HG02763 (cell line): ENCODE measurements around the gene MISP.

ENCODE experiments used
- ATAC-seq: cut with Tn5 transposase; IDR thresholded peaks from one replicate; pipeline ENCODE4 v1.9.1; 2021; ENCODE audit warnings: mild to moderate bottlenecking, moderate library complexity; ENCODE audit not compliant: unreplicated experiment

MISP gene

DNA sequence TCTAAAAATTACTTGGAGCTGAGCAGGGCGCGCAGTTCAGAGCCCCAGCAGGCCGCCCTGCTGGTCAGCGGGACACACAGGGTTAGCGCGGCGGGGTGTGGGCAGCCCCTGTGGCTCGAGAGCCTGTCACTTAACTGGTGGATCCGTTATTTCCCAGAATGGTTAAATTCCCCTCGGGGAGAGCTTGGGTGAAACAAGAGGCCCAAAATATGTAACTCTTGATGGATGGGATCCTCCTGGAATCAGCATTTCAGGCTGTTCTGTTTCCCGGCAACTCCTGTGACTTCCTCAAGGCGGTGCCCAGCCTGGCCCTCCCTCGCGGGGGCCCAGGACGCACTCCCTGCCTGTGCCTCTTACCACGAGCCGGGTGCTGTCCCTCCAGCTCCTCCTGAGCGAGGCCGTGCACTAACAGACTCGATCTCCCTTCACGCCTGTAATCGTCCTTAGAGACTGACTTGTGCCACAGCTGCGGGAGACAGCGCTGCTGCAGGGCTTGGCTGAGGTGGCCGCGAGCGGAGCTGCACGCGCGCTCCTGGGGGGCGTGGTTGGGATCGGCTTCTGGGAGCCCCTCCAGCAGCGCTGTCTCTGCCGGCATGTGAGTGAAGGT is 56.0 kb downstream of the MISP start:
- no peak for ATAC-seq

- ATAC-seq, result no peak
Measured at GRCh38 chr19:807627-808422, 56.9 kb downstream of the MISP start.

DNA sequence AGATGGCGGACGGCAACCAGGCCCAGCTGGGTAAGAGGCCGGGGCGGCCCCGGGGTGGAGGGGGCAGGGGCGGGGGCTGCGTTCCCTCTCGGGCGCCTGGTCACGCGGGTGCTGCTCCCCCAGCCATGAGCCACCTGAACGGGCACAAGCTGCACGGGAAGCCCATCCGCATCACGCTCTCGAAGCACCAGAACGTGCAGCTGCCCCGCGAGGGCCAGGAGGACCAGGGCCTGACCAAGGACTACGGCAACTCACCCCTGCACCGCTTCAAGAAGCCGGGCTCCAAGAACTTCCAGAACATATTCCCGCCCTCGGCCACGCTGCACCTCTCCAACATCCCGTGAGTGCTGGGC is 57.5 kb downstream of the MISP start:
- ATAC-seq, result no peak

DNA sequence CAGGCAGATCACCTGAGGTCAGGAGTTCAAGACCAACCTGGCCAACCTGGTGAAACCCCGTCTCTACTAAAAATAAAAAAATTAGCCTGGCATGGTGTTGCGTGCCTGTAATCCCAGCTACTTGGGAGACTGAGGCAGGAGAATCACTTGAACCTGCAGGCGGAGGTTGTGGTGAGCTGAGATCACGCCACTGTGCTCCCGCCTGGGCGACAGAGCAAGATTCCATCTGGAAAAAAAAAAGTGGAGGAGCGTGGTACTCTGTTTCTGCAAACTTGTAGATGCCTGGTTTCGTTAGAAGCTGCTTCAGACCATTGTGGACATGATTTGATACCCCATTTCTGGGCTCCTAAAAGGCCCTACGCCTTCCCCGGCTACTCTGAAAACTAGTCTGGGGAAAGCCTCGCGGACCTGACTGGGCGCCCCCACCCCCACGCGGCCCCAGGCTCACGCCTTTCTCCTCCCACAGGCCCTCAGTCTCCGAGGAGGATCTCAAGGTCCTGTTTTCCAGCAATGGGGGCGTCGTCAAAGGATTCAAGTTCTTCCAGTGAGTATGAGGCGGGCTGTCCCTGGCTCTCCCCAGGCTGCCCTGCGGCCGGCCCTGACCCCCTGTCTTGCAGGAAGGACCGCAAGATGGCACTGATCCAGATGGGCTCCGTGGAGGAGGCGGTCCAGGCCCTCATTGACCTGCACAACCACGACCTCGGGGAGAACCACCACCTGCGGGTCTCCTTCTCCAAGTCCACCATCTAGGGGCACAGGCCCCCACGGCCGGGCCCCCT is 59.4 kb downstream of the MISP start:
- ATAC-seq, result no peak

- no peak for ATAC-seq
Measured at GRCh38 chr19:810883-811489, 60.1 kb downstream of the MISP start.

DNA sequence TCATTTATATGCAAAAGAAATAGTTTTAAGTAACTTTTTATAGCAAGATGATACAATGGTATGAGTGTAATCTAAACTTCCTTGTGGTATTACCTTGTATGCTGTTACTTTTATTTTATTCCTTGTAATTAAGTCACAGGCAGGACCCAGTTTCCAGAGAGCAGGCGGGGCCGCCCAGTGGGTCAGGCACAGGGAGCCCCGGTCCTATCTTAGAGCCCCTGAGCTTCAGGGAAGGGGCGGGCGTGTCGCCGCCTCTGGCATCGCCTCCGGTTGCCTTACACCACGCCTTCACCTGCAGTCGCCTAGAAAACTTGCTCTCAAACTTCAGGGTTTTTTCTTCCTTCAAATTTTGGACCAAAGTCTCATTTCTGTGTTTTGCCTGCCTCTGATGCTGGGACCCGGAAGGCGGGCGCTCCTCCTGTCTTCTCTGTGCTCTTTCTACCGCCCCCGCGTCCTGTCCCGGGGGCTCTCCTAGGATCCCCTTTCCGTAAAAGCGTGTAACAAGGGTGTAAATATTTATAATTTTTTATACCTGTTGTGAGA is 60.7 kb downstream of the MISP start:
- ATAC-seq, result no peak

GRCh38 chr19:812049-812746 is 61.3 kb downstream of the MISP start:
- no peak for ATAC-seq

GRCh38 chr19:812747-813218 is 61.9 kb downstream of the MISP start:
- ATAC-seq, result no peak

DNA sequence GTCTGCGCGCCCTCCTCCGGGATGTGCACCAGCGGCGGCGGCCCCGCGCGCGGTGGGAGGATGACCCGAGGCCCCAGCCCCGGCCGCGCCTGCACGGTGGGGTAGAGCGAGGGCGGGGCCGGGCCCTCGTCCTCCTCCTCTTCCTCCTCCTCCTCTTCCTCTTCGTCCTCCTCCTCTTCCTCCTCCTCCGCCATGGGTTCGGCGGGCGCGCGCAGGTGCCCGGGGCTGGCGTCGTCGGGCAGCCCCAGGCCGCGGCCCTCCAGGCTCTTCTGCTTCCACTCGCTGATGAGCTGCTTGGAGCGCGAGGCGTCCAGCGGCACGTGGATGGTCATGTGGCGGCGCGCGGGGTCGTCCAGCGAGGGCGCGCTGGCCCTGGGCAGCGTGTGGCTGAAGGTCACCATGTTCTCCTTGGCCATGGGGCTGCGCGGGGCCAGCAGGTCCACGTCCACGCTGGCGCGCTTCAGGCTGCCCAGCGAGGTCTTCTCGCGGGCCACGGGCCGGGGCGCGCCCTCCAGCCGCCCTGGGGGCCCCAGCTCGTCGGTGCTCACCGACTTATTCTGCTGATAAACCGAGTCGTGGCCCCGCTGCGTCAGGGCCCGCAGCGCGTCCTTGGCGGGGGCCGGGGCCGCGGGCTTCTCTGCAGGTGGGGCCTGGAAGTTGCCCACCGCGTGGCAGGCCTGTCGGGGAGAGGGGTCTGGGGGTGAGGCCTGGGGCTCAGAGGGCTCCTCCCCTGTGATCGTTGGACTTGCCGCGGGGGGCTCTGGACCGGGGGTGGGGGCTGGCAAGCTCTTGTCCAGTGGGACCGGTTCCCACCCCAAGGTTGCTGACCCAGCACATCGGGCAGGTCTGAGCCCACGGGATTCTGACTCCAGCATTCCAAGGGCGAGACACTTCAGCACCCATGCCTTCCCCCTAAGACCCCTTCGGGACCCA is 62.6 kb downstream of the MISP start:
- ATAC-seq, result no peak
